ENCODE data around the gene FAM47E. TPM values are rescaled to one million over a fixed set of nuclear protein-coding genes. Genes with fewer than 3 reads are reported as not detected.

Gene FAM47E
- total and polyA plus RNA-seq, 2 of the 13 experiments (the other 11 are each of a cell fraction or from before 2014, with no cell fraction given): 0.33 to 0.66 TPM

- TF ChIP-seq ZNF761 (CRISPR knock-in tag; conservative IDR thresholded peaks at IDR 0.05) (no peak), SMC3 (IDR thresholded peaks at IDR 0.05; ENCODE audit: low read length) (peak; percentile 39; the same call in 1 of the 2 replicates), NONO (IDR thresholded peaks at IDR 0.05) (no peak), NONO (CRISPR knock-in tag; conservative IDR thresholded peaks at IDR 0.05) (peak; percentile 88), ZIK1 (CRISPR knock-in tag; IDR thresholded peaks at IDR 0.05; ENCODE audit: borderline replicate concordance, low read depth) (no peak), ZFP37 (CRISPR knock-in tag; IDR thresholded peaks at IDR 0.05; ENCODE audit: borderline replicate concordance) (peak; percentile 41; the same call in 1 of the 2 replicates), ZNF230 (CRISPR knock-in tag; IDR thresholded peaks at IDR 0.05) (no peak; the same call in 1 of the 2 replicates), CENPX (CRISPR knock-in tag; IDR thresholded peaks at IDR 0.05) (no peak), DR1 (CRISPR knock-in tag; IDR thresholded peaks at IDR 0.05) (no peak), TARDBP (CRISPR knock-in tag; IDR thresholded peaks at IDR 0.05) (peak; percentile 71; the same call in 1 of the 2 replicates), ZNF317 (CRISPR knock-in tag; IDR thresholded peaks at IDR 0.05) (peak; percentile 45; the same call in 1 of the 2 replicates), ZNF264 (CRISPR knock-in tag; IDR thresholded peaks at IDR 0.05) (no peak; the same call in 1 of the 2 replicates), ZFP62 (CRISPR knock-in tag; IDR thresholded peaks at IDR 0.05) (no peak), ZNF274 (CRISPR knock-in tag; IDR thresholded peaks at IDR 0.05) (no peak; the same call in 1 of the 2 replicates), ZNF841 (CRISPR knock-in tag; IDR thresholded peaks at IDR 0.05; ENCODE audit: borderline replicate concordance) (no peak), ZNF639 (CRISPR knock-in tag; conservative IDR thresholded peaks at IDR 0.05) (no peak), ZNF577 (CRISPR knock-in tag; IDR thresholded peaks at IDR 0.05; ENCODE audit: borderline replicate concordance, low read depth) (no peak), ZNF660 (CRISPR knock-in tag; IDR thresholded peaks at IDR 0.05; ENCODE audit: borderline replicate concordance, low read depth) (no peak), ZNF33A (CRISPR knock-in tag; IDR thresholded peaks at IDR 0.05; ENCODE audit: borderline replicate concordance) (no peak), ZNF687 (CRISPR knock-in tag; IDR thresholded peaks at IDR 0.05) (peak; percentile 92)
- TF ChIP-seq, protein P1, sequence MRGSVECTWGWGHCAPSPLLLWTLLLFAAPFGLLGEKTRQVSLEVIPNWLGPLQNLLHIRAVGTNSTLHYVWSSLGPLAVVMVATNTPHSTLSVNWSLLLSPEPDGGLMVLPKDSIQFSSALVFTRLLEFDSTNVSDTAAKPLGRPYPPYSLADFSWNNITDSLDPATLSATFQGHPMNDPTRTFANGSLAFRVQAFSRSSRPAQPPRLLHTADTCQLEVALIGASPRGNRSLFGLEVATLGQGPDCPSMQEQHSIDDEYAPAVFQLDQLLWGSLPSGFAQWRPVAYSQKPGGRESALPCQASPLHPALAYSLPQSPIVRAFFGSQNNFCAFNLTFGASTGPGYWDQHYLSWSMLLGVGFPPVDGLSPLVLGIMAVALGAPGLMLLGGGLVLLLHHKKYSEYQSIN (CRISPR knock-in tag; IDR thresholded peaks at IDR 0.05; ENCODE audit: borderline replicate concordance): no peak
- TF ChIP-seq, protein P2, sequence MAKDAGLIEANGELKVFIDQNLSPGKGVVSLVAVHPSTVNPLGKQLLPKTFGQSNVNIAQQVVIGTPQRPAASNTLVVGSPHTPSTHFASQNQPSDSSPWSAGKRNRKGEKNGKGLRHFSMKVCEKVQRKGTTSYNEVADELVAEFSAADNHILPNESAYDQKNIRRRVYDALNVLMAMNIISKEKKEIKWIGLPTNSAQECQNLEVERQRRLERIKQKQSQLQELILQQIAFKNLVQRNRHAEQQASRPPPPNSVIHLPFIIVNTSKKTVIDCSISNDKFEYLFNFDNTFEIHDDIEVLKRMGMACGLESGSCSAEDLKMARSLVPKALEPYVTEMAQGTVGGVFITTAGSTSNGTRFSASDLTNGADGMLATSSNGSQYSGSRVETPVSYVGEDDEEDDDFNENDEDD (CRISPR knock-in tag; IDR thresholded peaks at IDR 0.05; ENCODE audit: borderline replicate concordance): peak; percentile 57; the same call in 1 of the 2 replicates
Measured at GRCh38 chr4:76251441-76252270, at the start of gene FAM47E (continued).
